GM12878 (cell line): ENCODE results near the gene SH3GL2. TPM values are rescaled to one million over a fixed set of nuclear protein-coding genes. Genes with fewer than 3 reads are reported as not detected.

Source experiments
- ATAC-seq: fragments of 200-7000 bp; cut with Tn5 transposase; 3 replicates; pipeline ENCODE4 v1.9.1; 2020; ENCODE audit warnings: mild to moderate bottlenecking, moderate library complexity
- BruUV-seq: library from RNA; stranded (reverse); fragments of 400-500 nt; replicated peaks from 2 replicates; lab custom pipeline; 2021; lab: Mats Ljungman, UMichigan
- CTCF ChIA-PET: fragments of 300-600 bp; sonication (Branson Sonifier 250); formaldehyde crosslinking; extraction: SDS; loops from one replicate; lab custom pipeline; 2021; ENCODE audit warnings: inconsistent platforms; lab: Yijun Ruan, JAX
- POLR2A ChIA-PET: fragments of 350-600 bp; formaldehyde crosslinking; extraction: SDS; loops from one replicate; lab custom pipeline; 2021; ENCODE audit warnings: inconsistent platforms; lab: Charles Lee
- RAD21 ChIA-PET: fragments of 300-600 bp; sonication (Branson Sonifier 250); formaldehyde crosslinking; loops from one replicate; lab custom pipeline; 2023; ENCODE audit warnings: antibody characterized with exemption; ENCODE audit not compliant: unreplicated experiment; lab: Charles Lee
- SMC1A ChIA-PET: fragments of 300-600 bp; sonication (Branson Sonifier 250); formaldehyde crosslinking; loops from one replicate; lab custom pipeline; 2023; ENCODE audit not compliant: unreplicated experiment, uncharacterized antibody; lab: Charles Lee
- DNase-seq: peaks from one replicate; pipeline ENCODE4 v3.0.0-alpha.2; 2011; ENCODE audit warnings: low read depth, low spot score
- FAIRE-seq: peaks from 3 replicates; lab custom pipeline; 2011; peaks lifted over from hg19 to GRCh38; lab: Jason Lieb, UNC
- H2AFZ ChIP-seq: 2 replicates; pipeline ENCODE4 v1.6.0; 2011; ENCODE audit warnings: low read depth, low read length, control low read depth; ENCODE audit not compliant: control insufficient read depth
- H3K27ac ChIP-seq: 2 replicates; pipeline ENCODE4 v1.5.1; 2011; ENCODE audit warnings: control low read depth; ENCODE audit not compliant: control insufficient read depth, insufficient read depth
- H3K27me3 ChIP-seq, 2 experiments: replicated peaks in 1 of 2; 2 replicates each; pipeline versions ENCODE4 v1.6.0 to v1.6.1; 2011; ENCODE audit warnings: low read length in 1 of 2; ENCODE audit not compliant: control insufficient read depth in 2 of 2, insufficient read depth in 2 of 2
- H3K36me3 ChIP-seq, 2 experiments: 2 replicates each; pipeline ENCODE4 v1.5.1; 2011; ENCODE audit warnings: low read length in 1 of 2; ENCODE audit not compliant: control insufficient read depth in 2 of 2, insufficient read depth in 2 of 2
- H3K4me1 ChIP-seq: 2 replicates; pipeline ENCODE4 v1.6.1; 2011; ENCODE audit warnings: mild to moderate bottlenecking, low read length, moderate library complexity, mixed read lengths; ENCODE audit not compliant: control insufficient read depth, insufficient read depth
- H3K4me2 ChIP-seq: 2 replicates; pipeline ENCODE4 v1.6.0; 2011; ENCODE audit warnings: control low read depth; ENCODE audit not compliant: control insufficient read depth, insufficient read depth
- H3K4me3 ChIP-seq: fragments of 200-600 bp; sonication (generic); 2 replicates; pipeline ENCODE4 v1.5.1; 2016
- H3K79me2 ChIP-seq: 2 replicates; pipeline ENCODE4 v1.6.0; 2011; ENCODE audit warnings: low read length; ENCODE audit not compliant: control insufficient read depth, insufficient read depth
- H3K9ac ChIP-seq: 2 replicates; pipeline ENCODE4 v1.8.0; 2011; ENCODE audit warnings: low read length, control low read depth, mixed read lengths; ENCODE audit not compliant: control insufficient read depth, insufficient read depth
- H3K9me3 ChIP-seq: replicated peaks from 3 replicates; pipeline ENCODE4 v1.5.1; 2011; ENCODE audit warnings: mild to moderate bottlenecking, low read length; ENCODE audit not compliant: control insufficient read depth, insufficient read depth
- H4K20me1 ChIP-seq: 2 replicates; pipeline ENCODE4 v1.6.0; 2011; ENCODE audit not compliant: control insufficient read depth, insufficient read depth
- E2F8 ChIP-seq: fragments of 450-650 bp; IDR thresholded peaks from 2 replicates; pipeline ENCODE4 v1.6.1; 2018; ENCODE audit warnings: mild to moderate bottlenecking, low read depth, moderate library complexity; ENCODE audit not compliant: partially characterized antibody
- EP300 ChIP-seq, 2 experiments: fragments of 150-350 bp in 1 of 2; IDR thresholded peaks; 2 replicates each; pipeline ENCODE4 v1.6.1; 2011 to 2012; ENCODE audit warnings: low read depth in 2 of 2, low read length in 2 of 2, borderline replicate concordance in 1 of 2, improper control_type of control experiment in 1 of 2, inconsistent platforms in 1 of 2; ENCODE audit not compliant: control insufficient read depth in 1 of 2
- GABPA ChIP-seq: IDR thresholded peaks from 2 replicates; pipeline ENCODE4 v1.6.1; 2014; ENCODE audit warnings: antibody characterized with exemption, low read depth, mild to moderate bottlenecking, inconsistent platforms
- IRF5 ChIP-seq: fragments of 450-650 bp; IDR thresholded peaks from 2 replicates; pipeline ENCODE4 v1.6.1; 2017; ENCODE audit warnings: borderline replicate concordance
- NFIC ChIP-seq: IDR thresholded peaks from 2 replicates; pipeline ENCODE4 v1.6.1; 2012; ENCODE audit warnings: low read depth, mild to moderate bottlenecking, inconsistent platforms, low read length, moderate library complexity
- RFX5 ChIP-seq: IDR thresholded peaks from 2 replicates; pipeline ENCODE4 v1.6.1; 2011; ENCODE audit warnings: low read depth, low read length, improper control_type of control experiment
- WGBS: methylation state at CpG from one replicate; pipeline ENCODE4 v1.1.6; 2016; ENCODE audit warnings: low lambda C conversion rate; ENCODE audit not compliant: insufficient replicate concordance, insufficient coverage; ENCODE audit errors: missing lambda C conversion rate; 5-methylcytosine and 5-hydroxymethylcytosine counted together
- in situ Hi-C: fragments of 300-500 bp; cut with MboI; formaldehyde crosslinking; loops from 9 replicates; pipeline ENCODE4 v1.14.3; 2018; ENCODE audit warnings: mixed read lengths
- intact Hi-C: fragments of 100-400 bp; cut with micrococcal nuclease; formaldehyde crosslinking; loops from one replicate; pipeline ENCODE4 v1.14.2; 2022; ENCODE audit not compliant: unreplicated experiment
- polyA plus RNA-seq, 11 experiments: library from polyadenylated mRNA; depleted of rRNA in 4 of 11; unstranded in 6 of 11; stranded (reverse) in 5 of 11; fragments of >200 nt; fragmentation: Nextera tagmentation in 4 of 11; fragmentation: Illumina TruSeq in 1 of 11; extraction: Ambion mirVana in 4 of 11; extraction: Trizol in 1 of 11; gene quantifications; 1 replicate in 1 of 11; 2 replicates in 10 of 11; pipeline versions ENCODE4 v1.2.1 to v1.2.3, GENCODE V29; 2011 to 2016; ENCODE audit warnings: inconsistent platforms in 2 of 11, missing spikeins in 2 of 11, low read depth in 1 of 11
- total RNA-seq, 4 experiments: library from RNA; depleted of rRNA in 3 of 4; stranded (reverse); fragments of >200 nt in 3 of 4; fragmentation: Illumina TruSeq in 1 of 4; extraction: Trizol in 1 of 4; gene quantifications; 2 replicates each; pipeline versions ENCODE4 v1.2.1 to v1.2.3, GENCODE V29; 2013 to 2021

SH3GL2 gene
- total and polyA plus RNA-seq, 10 of the 15 experiments (the other 5 are each of a cell fraction or from before 2014, with no cell fraction given), result not detected

GRCh38 chr9:17799369-17799768 is 220.5 kb downstream of the SH3GL2 start:
- CTCF ChIA-PET, result no interaction called here

More at GRCh38 chr9:17799369-17799768, 220.5 kb downstream of the SH3GL2 start:
- ChIA-PET SMC1A (interaction anchor here (0.6 to 0.9 kb wide), 2 partner anchors 269 to 414 kb away, joined by 3 to 4 read pairs; no protein-coding TSS in a partner anchor), RAD21 (interaction anchor here (0.5 kb wide), 1 partner anchor 55 kb away, joined by 3 read pairs; no protein-coding TSS in a partner anchor), POLR2A (no interaction called here)
- H3K9me3 ChIP-seq, result no peaks in the 10 kb centered on the region
- ATAC-seq (no peak), FAIRE-seq (no peak), DNase-seq (no peak)
- H3K27me3 ChIP-seq, result no peaks in the 10 kb centered on the region
- no peak overlapping the region for H2AFZ ChIP-seq
- no peak overlapping the region for H3K4me2 ChIP-seq
- no peak overlapping the region for H3K9ac ChIP-seq
- H3K79me2 ChIP-seq, result no peaks in the 10 kb centered on the region
- no peak overlapping the region for H3K27ac ChIP-seq
- in situ Hi-C loops, result no loop called here
- BruUV-seq, result no TSS peak
- TF ChIP-seq EP300 (IDR thresholded peaks at IDR 0.05; ENCODE audit: borderline replicate concordance in 1 of 2, control insufficient read depth in 1 of 2, low read depth in 2 of 2, low read length in 2 of 2) (no peak), IRF5 (no peak), NFIC (no peak), E2F8 (no peak), GABPA (no peak), RFX5 (no peak)
- H3K4me1 ChIP-seq, result no peaks in the 10 kb centered on the region
- no peaks in the 10 kb centered on the region for H3K36me3 ChIP-seq
- intact Hi-C loops, result no loop called here
- H3K4me3 ChIP-seq, result no peak overlapping the region
- WGBS, result 0% methylated on average over 2 of the region's 2 CpGs
- H4K20me1 ChIP-seq, result no peaks in the 10 kb centered on the region
